Stomach (tissue), 4 donors: ENCODE results near the gene FAM89A.

Experiments
- CTCF ChIP-seq, 7 experiments: fragments of 450-650 bp in 4 of 7; fragments of 200-600 bp in 3 of 7; sonication (generic) in 3 of 7; IDR thresholded peaks; one replicate each; pipeline ENCODE4 v1.5.1; 2016 to 2019; ENCODE audit warnings: antibody characterized with exemption in 7 of 7, control low read depth in 2 of 7, mild to moderate bottlenecking in 1 of 7
- POLR2A ChIP-seq, 4 donors: fragments of 450-650 bp; IDR thresholded peaks; one replicate each; pipeline ENCODE4 v1.6.1; 2016; ENCODE audit warnings: antibody characterized with exemption in 4 of 4, control low read depth in 2 of 4, mild to moderate bottlenecking in 1 of 4, moderate library complexity in 1 of 4

- no peak for TF ChIP-seq CTCF (IDR thresholded peaks at IDR 0.05)
- no peak for TF ChIP-seq POLR2A (IDR thresholded peaks at IDR 0.05)
These were observed 38.2 kb downstream of the FAM89A start for GRCh38 chr1:231001892-231002291.
